Ascending aorta (tissue), 2 donors: ENCODE data around the gene TRMT44. TPM values are rescaled to one million over a fixed set of nuclear protein-coding genes. Genes with fewer than 3 reads are reported as not detected.
A peak's percentile ranks its signal among the peaks of the same experiment; 100 is the strongest.

Source experiments
- DNase-seq, 2 donors: peaks; one replicate each; pipeline ENCODE4 v3.0.0-alpha.2; 2019; ENCODE audit warnings: low spot score in 2 of 2
- H3K27ac ChIP-seq, 2 donors: fragments of 200-600 bp; sonication (generic); one replicate each; pipeline ENCODE4 v1.5.1; 2016 to 2017; ENCODE audit warnings: mild to moderate bottlenecking in 1 of 2
- H3K27me3 ChIP-seq: fragments of 200-600 bp; sonication (generic); one replicate; pipeline ENCODE4 v1.5.1; 2017
- H3K36me3 ChIP-seq, 2 donors: fragments of 200-600 bp; sonication (generic); one replicate each; pipeline ENCODE4 v1.5.1; 2016
- H3K4me1 ChIP-seq, 2 donors: fragments of 200-600 bp; sonication (generic); one replicate each; pipeline ENCODE4 v1.5.1; 2016 to 2017; ENCODE audit warnings: mild to moderate bottlenecking in 1 of 2
- H3K4me3 ChIP-seq, 2 donors: fragments of 200-600 bp; sonication (generic); one replicate each; pipeline ENCODE4 v1.5.1; 2016 to 2017; ENCODE audit warnings: mild to moderate bottlenecking in 1 of 2
- H3K9me3 ChIP-seq, 2 donors: fragments of 200-600 bp; sonication (generic); one replicate each; pipeline ENCODE4 v1.5.1; 2016
- intact Hi-C: fragments of 100-400 bp; cut with DNase I; formaldehyde crosslinking; loops from one replicate; pipeline ENCODE4 v1.15.1; 2023
- total RNA-seq: library from RNA; depleted of rRNA; stranded (reverse); fragments of >200 nt; gene quantifications from one replicate; pipeline ENCODE4 v1.1.0, GENCODE V29; 2016
- TF ChIP-seq, protein P1 (sequence below), 3 experiments: fragments of 200-600 bp in 2 of 3; fragments of 450-650 bp in 1 of 3; sonication (generic) in 2 of 3; IDR thresholded peaks; one replicate each; pipeline ENCODE4 v1.5.1; 2016 to 2019; ENCODE audit warnings: antibody characterized with exemption in 3 of 3, mild to moderate bottlenecking in 1 of 3, moderate library complexity in 1 of 3

TRMT44 gene
- total RNA-seq, 1 donor from 2014 or later, result 39.8 TPM

DNA sequence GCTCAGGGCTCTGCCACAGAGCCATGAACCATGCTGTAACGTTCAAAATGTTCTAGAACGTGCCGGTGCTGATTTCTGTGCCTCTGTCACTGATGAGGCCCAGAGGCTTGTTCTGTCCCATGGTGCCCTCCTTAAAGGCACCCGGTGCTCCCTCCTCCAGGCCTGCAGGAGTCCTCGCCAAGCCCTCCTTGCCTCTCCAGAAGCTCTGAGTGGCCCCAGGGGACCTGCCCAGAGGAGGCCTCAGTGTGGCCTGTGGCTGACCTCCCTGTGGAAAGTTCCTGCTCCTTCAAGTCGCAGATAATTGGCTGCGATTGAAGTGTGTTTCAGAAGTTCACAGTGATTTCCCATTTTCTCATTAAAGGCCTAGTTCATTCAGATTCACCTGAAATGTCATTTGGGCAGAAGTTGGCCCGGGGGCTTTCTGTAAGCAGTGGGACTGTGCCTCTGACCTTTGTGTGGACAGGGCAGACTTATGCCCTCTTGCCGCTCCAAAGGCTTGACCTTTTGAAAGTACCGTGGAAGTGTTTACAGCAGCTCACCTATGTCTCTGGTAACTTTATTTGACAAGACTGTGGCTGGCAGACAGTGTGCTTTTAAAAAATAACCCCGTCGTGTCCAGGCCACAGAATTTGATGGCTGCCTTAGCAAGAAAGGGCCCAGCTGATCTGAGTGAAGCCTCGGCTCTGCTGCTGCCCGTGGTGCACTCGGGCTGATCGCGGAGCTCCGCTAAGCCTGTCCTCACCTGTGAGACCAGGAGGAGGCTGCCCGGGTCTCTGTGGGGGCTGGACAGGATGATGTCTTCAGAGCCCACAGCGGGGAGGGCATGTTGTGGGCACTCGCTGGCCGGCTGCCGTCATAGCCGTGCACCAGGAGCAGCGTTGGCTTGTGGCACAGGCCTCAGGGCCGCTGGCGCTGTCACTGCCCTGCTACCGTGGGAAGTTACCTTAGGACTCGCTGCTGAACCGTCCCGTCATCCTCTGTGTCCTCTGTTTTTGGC, 25.3 kb downstream of the TRMT44 start:
- Histone ChIP-seq H3K27ac (no peak overlapping the region), H3K4me3 (no peak overlapping the region), H3K36me3 (peaks cover 27 to 80% of the 10 kb centered on the region in 2 donors), H3K4me1 (no peaks in the 10 kb centered on the region), H3K9me3 (no peaks in the 10 kb centered on the region), H3K27me3 (no peaks in the 10 kb centered on the region)
- TF ChIP-seq, protein P1, sequence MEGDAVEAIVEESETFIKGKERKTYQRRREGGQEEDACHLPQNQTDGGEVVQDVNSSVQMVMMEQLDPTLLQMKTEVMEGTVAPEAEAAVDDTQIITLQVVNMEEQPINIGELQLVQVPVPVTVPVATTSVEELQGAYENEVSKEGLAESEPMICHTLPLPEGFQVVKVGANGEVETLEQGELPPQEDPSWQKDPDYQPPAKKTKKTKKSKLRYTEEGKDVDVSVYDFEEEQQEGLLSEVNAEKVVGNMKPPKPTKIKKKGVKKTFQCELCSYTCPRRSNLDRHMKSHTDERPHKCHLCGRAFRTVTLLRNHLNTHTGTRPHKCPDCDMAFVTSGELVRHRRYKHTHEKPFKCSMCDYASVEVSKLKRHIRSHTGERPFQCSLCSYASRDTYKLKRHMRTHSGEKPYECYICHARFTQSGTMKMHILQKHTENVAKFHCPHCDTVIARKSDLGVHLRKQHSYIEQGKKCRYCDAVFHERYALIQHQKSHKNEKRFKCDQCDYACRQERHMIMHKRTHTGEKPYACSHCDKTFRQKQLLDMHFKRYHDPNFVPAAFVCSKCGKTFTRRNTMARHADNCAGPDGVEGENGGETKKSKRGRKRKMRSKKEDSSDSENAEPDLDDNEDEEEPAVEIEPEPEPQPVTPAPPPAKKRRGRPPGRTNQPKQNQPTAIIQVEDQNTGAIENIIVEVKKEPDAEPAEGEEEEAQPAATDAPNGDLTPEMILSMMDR (IDR thresholded peaks at IDR 0.05), result no peak
- intact Hi-C loops, result no loop called here
- DNase-seq, result no peak

DNA sequence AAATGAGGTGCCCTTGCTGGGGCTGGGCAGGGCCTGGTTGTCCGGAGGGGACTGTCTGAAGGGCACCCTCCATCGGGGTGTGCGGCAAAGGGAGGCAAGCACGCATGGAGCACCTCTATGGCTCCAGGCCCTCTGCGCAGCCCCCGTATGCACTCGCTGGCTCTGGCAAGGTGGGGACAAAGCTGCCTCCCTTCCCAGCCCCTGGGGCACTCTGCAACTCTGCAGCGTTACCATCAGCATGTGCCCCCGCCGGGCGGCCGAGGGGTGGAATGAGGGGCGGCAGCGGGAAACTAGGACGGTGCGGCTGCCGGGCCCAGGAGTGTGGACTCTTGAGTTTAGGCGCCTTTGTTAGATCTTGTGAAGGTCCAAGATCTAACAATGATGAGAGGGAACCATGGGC, 26.4 kb downstream of the TRMT44 start:
- intact Hi-C loops, result no loop called here
- no peak for DNase-seq
- Histone ChIP-seq H3K27me3 (no peaks in the 10 kb centered on the region), H3K4me1 (peaks cover 0 to 1% of the 10 kb centered on the region in 2 donors), H3K36me3 (peaks cover 26 to 69% of the 10 kb centered on the region in 2 donors), H3K9me3 (no peaks in the 10 kb centered on the region), H3K27ac (no peak overlapping the region), H3K4me3 (no peak overlapping the region)
- TF ChIP-seq, protein P1 (IDR thresholded peaks at IDR 0.05), result no peak

DNA sequence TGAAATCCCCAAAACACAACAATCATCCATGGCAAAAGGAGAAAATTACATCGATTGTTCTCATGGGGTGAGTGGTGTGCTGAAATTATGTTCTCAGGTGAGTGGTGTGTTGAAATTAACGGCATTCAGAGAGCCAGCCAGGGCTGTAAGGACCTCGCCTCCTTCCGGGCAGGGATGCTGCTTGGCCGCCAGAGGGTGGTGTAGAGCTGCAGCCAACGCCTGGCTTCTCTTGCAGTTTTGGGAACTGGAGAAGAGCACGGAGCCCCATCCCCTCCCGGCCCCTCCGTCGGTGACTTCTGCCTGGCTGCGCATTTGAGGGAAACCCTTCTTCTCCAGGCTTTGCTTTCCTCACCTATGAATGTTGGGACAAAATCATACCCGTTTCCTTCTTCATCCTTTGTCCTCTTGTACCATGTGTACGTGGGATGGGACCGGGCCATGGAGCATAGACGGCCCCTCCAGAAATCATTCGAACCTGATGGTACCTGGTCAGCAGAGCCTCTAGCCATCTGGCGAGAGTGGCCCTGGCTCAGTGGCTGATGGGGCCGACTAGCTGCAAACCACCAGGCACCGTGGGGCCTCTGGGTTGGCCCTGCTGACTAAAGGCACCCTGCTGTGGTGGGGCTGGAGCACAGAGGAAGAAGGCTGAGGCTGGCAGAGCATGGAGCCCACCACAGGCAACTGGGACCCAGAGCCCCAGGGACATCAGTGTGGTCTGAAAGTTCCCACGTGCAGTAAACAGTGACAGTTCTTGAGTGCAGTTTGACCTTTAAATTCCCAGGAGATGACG, 28.4 kb downstream of the TRMT44 start:
- intact Hi-C loops, result loop anchor here (1.0 to 2.0 kb wide), 2 partner anchors 78 to 125 kb away; no protein-coding TSS in a partner anchor
- Histone ChIP-seq H3K4me3 (no peak overlapping the region), H3K36me3 (peaks cover 26 to 54% of the 10 kb centered on the region in 2 donors), H3K27ac (no peak overlapping the region), H3K4me1 (peaks cover 8 to 19% of the 10 kb centered on the region in 2 donors), H3K9me3 (no peaks in the 10 kb centered on the region), H3K27me3 (no peaks in the 10 kb centered on the region)
- TF ChIP-seq, protein P1 (IDR thresholded peaks at IDR 0.05), result peak; percentile 63 to 93 (median 92)
- DNase-seq, result no peak

DNA sequence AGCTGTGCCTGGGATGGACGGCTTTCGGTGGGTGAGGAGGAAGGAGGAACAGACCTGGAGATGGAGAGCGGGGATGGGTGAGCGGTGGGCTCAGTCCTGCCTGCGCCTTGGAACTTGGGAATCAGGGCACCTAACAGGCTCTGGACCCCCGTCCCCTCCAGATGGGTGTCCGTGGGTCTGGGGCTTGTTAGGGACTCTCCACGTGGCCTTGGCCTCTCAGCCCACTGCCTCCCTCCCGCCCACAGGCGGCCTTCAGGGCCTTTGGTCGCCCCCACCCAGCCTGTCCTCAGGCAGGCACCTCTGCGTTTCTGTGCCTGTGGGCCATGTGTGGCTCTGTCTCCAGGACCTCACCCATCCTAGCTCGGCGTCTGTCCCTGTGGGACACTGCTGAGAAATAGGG, 29.0 kb downstream of the TRMT44 start:
- no peak for DNase-seq
- no peak overlapping the region for H3K4me3 ChIP-seq
- H3K27me3 ChIP-seq, result no peaks in the 10 kb centered on the region
- TF ChIP-seq, protein P1 (IDR thresholded peaks at IDR 0.05), result no peak
- peaks cover 9 to 25% of the 10 kb centered on the region in 2 donors for H3K4me1 ChIP-seq
- intact Hi-C loops, result loop anchor here (2.0 kb wide), 1 partner anchor 77 kb away; no protein-coding TSS in a partner anchor
- H3K27ac ChIP-seq, result no peak overlapping the region
- H3K9me3 ChIP-seq, result no peaks in the 10 kb centered on the region
- H3K36me3 ChIP-seq, result peaks cover 23 to 51% of the 10 kb centered on the region in 2 donors

DNA sequence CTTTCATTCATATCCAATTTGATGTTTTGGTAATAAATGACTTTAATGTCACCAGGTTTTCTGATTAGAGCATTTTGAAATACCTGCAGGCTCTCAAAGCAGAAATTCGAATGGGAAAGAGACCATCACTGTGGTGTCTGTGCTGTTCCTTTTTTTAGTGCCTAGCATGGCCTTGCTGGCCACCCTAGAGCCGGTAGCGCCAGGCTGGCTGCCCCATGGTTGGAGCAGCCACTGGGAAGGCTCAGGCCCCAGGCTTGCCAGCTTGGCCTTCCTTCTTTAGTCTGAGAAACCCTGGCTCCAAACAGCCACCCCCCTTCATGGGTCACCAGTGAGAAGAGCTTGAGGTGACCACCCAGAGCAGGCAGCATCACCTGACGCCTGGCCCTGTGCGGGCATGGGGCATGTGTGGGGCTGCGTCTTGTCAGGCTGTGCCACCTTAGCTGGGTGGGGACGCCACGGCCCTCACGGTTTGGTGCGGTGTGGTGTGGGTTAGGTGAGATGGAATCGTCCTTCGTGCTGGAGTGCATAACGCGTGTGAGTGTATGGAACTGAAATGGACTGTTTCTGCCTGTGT, 30.0 kb downstream of the TRMT44 start:
- no peak for DNase-seq

More for the DNA sequence above, 30.0 kb downstream of the TRMT44 start:
- Histone ChIP-seq H3K27ac (no peak overlapping the region), H3K27me3 (no peaks in the 10 kb centered on the region), H3K4me3 (no peak overlapping the region), H3K36me3 (peaks cover 15 to 45% of the 10 kb centered on the region in 2 donors), H3K9me3 (no peaks in the 10 kb centered on the region), H3K4me1 (peaks cover 9 to 26% of the 10 kb centered on the region in 2 donors)
- intact Hi-C loops, result no loop called here
- TF ChIP-seq, protein P1 (IDR thresholded peaks at IDR 0.05), result no peak
